Kidney glomerular epithelial cell (primary cell): ENCODE data around the gene GAB2.
"Not testable (repeated sequence)": the region's sequence is repeated elsewhere in the genome, so short reads cannot be mapped to it uniquely, and the experiment has no call there.

Experiments used
- DNase-seq: peaks from one replicate; lab custom pipeline; 2025; lab: John Stamatoyannopoulos, UW

The GAB2 gene

GRCh38 chr11:78250099-78250498, 167.5 kb downstream of the GAB2 start:
- DNase-seq, result no peak

GRCh38 chr11:78248903-78249302, 168.7 kb downstream of the GAB2 start:
- DNase-seq, result no peak

- DNase-seq, result no peak
Measured at GRCh38 chr11:78248191-78248590, 169.4 kb downstream of the GAB2 start.

GRCh38 chr11:78244546-78245255, 172.9 kb downstream of the GAB2 start:
- no peak for DNase-seq

DNA sequence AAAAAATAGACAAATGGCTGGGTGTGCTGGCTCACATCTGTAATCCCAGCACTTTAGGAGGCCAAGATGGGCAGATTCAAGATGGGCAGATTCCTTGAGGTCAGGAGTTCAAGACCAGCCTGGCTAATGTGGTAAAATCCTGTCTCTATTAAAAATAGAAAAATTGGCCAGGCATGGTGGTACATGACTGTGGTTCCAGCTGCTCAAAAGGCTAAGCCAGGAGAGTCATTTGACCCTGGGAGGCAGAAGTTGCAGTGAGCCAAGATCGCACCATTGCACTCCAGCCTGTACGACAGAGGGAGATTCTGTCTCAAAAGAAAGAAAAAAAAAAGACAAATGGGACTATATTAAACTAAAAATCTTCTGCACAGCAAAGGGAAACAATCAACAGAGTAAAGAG, 173.5 kb downstream of the GAB2 start:
- DNase-seq, result no peak

- DNase-seq, result no peak
Measured at GRCh38 chr11:78241475-78241874, 176.1 kb downstream of the GAB2 start.

- no peak for DNase-seq
Measured at GRCh38 chr11:78239781-78240180, 177.8 kb downstream of the GAB2 start.

- no peak for DNase-seq
Measured at GRCh38 chr11:78237293-78238046, 180.2 kb downstream of the GAB2 start.

DNA sequence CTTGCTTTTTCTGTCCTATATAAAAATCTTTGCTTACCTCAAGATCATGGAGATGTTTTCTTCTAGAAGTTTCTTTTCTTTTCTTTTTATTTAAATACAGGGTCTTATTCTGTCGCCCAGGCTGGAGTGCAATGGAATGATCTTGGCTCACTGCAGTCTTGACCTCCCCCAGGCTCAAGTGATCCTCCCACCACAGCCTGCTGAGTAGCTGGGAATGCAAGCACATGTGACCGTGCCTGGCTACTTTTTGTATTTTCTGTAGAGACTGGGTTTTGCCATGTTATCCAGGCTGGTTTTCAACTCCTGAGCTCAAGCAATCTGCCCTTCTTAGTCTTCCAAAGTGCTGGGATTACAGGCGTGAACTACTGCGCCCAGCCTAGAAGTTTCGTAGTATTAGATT, 183.6 kb downstream of the GAB2 start:
- DNase-seq, result no peak

DNA sequence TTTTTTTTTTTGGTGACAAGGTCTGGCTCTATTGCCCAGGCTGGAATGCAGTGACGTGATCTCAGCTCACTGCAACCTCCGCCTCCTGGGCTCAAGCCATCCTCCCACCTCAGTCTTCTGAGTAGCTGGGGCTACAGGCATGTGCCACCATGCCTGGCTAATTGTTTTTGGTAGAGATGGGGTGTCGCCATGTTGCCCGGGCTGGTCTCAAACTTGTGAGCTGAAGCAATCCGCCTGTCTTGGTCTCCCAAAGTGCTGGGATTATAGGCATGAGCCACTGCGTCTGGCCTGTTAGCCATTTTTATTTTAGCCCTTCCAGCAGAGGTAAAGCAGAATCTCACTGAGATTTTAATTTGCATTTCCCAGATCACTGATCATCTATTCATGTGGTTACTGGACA, 184.6 kb downstream of the GAB2 start:
- not testable (repeated sequence) for DNase-seq

- DNase-seq, result peak; percentile 20
Measured at GRCh38 chr11:78231962-78232501, 185.6 kb downstream of the GAB2 start.

DNA sequence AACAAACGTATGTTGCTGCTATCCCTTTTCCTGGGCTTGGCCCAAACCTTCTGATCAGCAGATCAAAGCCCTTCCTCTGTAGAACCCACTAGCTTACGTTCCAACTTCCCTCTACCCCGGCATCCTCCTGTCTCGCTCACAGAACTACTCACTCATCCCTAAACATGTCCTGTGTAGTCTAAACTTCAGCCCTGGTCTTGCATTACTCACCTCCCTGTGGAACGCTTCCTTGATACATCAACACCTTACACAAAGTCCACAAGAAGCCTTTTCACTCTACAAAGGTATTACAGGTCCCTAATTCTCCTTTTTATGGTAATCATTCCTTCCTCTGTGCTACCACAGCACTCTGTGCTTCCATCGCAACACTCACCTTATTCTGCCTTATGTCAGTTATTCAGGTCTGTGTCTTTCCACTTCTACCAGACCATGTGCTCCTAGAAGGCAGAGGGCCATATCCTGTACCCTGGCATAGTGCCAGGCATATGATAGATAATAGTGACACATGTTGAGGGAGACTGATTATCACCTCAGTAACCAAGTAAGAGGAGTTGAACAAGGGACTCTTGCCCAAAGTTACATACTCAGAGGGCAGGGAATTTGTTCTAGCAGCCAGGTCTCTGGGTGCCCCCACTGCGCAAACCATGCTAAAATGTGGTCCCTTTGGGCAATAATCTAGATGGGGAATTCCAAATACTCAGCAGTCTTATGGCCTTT, 187.3 kb downstream of the GAB2 start:
- DNase-seq, result no peak

DNA sequence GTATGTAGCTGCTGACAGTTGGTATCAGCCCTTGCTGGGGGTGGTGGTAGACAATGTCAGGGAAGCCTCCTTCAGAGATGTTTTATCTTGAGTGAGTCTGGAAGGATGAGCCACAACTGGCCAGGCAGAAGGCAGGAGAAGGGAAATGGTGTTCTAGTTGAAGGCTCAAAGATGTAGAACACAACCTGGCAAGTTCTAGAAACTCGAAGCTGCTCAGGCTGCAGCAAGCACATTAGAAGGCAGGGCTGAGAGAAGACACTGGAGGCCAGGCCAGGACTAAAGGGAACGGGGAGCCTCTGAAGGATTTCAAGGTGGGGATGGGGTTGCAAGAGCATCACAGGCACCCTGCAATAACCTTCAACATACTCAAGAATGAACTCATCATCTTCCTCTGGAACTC, 188.5 kb downstream of the GAB2 start:
- no peak for DNase-seq

GRCh38 chr11:78228467-78228866, 189.2 kb downstream of the GAB2 start:
- peak; percentile 45 for DNase-seq

DNA sequence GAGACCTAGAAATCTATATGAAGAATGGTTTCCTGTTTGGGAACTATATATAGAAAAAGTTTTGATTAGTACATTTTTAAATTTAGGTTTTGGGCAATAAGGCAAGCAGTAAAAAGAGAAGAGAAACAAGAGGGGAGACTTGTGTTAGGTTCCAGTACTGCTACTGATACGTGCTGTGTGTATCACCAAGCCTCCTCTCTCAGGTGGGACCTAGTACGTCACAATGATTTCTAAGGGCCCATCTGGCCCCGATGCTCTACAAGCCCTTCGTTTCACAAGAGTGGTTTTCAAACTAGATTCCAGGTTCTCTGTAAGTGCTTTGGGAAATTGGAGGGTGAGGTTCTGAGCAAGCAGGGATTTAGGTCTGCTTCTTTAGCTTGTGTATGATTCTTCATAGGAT, 189.7 kb downstream of the GAB2 start:
- DNase-seq, result no peak

GRCh38 chr11:78226684-78227680, 190.6 kb downstream of the GAB2 start:
- DNase-seq, result no peak

GRCh38 chr11:78224906-78225420, 192.7 kb downstream of the GAB2 start:
- DNase-seq, result no peak

- no peak for DNase-seq
Measured at GRCh38 chr11:78224506-78224905, 193.1 kb downstream of the GAB2 start.

DNA sequence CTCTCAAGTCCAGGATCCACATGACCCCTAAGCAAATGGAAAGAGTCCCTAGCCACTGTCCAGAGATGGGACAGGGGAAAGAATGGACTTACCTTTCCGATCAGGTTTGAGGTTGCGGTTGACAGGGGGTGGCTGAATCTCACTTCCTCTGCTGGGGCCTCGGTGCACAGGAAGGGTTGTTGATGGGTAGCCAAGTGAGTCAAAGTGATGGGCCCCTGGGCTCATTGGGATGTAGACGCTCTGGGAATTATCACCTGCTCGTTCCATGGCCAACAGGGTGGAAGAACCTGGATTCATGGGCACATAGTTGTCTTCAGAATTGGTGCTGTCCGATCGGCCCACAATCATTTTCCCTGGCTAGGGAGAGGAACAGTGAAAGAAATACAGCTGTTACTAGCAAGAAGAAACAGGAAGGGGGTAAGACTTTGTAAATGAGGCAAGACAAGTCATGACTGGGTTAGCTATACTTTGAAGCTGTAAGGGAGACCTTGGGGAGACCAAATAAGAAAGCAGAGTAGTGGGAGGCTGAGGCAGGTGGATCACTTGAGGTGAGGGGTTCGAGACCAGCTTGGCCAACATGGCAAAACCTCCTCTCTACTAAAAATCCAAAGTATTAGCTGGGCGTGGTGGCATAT, 194.2 kb downstream of the GAB2 start:
- no peak for DNase-seq

- not testable (repeated sequence) for DNase-seq
Measured at GRCh38 chr11:78222726-78223125, 194.9 kb downstream of the GAB2 start.
